Amniotic epithelial cell (primary cell): Measurements from ENCODE around the gene RTN4IP1.
A peak's percentile ranks its signal among the peaks of the same experiment; 100 is the strongest.
"Not testable (repeated sequence)": the region's sequence is repeated elsewhere in the genome, so short reads cannot be mapped to it uniquely, and the experiment has no call there.

Experiments
- DNase-seq: peaks from one replicate; pipeline ENCODE4 v3.0.0-alpha.2; 2010; ENCODE audit warnings: low read depth

The RTN4IP1 gene

GRCh38 chr6:106579281-106579680, 50.0 kb downstream of the RTN4IP1 start:
- no peak for DNase-seq

DNA sequence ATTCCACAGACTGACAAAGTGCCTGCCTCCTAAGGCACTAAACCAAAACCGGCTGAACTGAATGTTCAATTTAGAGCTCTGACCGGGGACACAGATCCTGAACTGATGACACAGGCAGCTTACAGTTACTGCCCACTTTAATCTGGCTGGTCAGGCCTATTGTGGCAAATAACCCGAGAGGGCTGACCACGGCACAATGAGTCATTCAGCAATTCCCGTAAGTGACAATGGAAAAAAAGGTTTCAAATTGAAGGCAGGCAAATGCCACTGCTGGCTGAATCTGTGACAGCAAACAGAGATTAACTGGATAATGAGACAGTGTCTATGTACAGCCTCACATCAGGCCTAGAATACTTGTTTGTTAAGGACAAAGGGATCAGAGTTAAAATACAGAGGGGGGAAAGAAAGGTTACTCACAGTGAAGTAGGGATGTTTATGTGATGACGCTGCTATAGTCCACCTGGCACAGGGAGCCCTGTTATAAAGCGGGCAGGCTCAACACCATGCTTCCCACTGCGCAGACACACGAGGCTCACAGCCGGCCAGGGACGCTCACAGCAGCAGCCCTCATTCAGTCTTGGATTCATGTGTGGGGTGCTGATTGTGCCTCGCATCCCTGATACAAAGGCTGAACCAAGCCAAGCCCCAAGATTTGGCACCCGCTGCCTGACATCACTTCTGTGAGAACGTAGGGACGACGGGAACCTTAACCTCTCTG, 54.4 kb downstream of the RTN4IP1 start:
- peak; percentile 43 for DNase-seq

- no peak for DNase-seq
These were observed 56.3 kb downstream of the RTN4IP1 start for GRCh38 chr6:106572875-106573585.

GRCh38 chr6:106572436-106572835, 56.9 kb downstream of the RTN4IP1 start:
- no peak for DNase-seq

DNA sequence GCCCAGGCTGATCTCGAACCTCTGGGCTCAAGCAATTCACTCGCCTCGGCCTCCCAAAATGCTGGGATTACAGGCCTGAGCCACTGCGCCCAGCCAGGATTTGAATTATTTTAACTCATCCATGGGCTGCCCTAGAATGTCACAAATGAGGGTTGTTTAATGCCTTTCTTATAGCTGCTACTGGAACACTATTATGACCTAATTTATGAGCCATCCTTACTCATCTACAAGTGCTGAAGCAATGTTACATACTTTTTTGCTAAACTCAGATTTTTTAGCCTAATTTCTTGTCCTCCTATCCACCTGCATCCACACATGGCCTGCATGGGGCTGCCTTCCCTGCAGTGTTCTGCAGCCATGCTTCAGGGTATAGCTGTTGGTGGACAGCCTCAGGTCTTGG, 59.9 kb downstream of the RTN4IP1 start:
- no peak for DNase-seq

DNA sequence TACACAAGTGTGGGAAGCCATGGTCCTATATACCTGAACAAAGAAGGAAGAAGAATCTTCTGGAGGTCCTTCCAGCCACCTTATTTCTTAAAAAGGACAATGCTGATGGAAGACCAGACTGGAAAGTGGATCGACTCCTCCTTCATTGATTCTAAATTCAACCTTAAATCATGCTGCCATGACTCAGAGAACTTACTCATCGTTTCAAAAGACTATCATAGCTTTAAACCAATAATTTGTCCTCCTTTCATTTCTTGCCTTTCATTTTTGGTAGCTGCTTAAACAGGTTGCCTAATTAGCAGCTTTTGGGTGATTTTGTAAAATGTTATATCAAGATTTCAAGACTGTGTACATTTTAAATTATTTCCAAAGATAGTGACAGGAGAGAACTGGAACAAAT, 60.8 kb downstream of the RTN4IP1 start:
- no peak for DNase-seq

DNA sequence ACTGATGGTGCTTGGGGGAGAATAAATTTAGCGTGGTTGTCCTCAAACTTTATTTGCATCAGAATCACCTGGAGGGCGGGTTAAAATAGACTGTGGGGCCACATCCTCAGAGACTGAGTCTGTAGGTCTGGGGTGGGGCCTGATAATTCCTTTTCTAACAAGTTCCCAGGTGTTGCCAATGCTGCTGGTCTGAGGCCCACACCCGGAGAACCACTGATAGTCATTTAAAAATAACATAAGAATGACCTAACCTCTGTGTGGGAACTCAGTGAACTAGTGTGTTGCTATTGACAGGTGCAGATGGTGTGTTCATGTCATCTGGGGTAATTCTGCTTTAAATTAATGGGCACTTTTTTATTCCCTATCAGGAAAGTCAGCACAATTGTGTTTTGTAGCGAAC, 64.8 kb downstream of the RTN4IP1 start:
- DNase-seq = no peak

DNA sequence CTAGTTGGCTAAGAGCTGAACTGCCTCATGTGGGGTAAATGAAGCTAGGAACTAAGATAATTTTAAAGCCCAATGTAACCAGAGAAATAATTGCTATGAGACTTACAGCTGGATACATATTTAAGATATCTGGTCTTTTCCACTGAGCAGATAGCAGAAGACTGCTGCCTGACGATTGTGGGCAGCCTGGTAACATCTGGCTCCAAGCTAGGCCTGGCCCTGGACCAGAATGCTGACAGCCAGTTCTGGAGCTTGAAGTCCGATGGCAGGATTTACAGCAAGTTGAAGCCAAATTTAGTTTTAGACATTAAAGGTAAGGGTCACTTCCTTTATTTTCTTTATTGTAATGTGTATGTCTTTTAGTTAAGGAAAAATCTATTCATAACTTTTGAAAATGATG, 65.7 kb downstream of the RTN4IP1 start:
- DNase-seq = peak; percentile 31

- DNase-seq = no peak
These were observed 67.5 kb downstream of the RTN4IP1 start for GRCh38 chr6:106561686-106562405.

DNA sequence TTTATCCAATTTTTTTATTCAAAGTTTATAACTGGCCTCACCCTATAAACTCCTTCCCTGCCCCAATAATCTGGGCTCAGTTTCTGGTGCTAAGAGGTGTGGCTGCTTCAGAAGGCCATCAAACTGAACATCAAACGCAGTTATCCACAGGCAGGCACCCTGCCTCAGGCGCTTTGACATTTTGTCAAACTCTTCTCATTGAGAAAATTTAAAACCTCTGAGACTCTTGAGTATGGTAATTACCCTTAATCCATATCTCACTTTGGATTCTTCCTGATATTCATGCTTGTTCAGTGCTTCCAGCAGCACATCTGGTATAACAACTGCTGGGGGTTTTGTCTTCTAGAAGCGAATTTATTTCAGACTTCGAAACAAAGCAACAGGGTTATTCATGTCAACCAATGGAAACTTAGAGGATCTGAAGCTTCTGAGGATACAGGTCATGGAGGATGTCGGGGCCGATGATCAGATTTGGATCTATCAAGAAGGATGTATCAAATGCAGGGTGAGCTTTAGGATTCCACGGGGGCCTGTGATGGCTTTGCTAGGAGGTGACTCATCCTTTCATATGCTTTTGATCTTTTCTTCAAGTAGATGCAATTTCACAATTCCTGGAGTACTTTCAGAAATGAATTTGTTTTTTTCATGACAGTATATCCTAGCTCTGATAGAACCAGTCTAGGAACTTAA, 68.2 kb downstream of the RTN4IP1 start:
- DNase-seq = peak; percentile 73

GRCh38 chr6:106559659-106560058, 69.6 kb downstream of the RTN4IP1 start:
- not testable (repeated sequence) for DNase-seq

DNA sequence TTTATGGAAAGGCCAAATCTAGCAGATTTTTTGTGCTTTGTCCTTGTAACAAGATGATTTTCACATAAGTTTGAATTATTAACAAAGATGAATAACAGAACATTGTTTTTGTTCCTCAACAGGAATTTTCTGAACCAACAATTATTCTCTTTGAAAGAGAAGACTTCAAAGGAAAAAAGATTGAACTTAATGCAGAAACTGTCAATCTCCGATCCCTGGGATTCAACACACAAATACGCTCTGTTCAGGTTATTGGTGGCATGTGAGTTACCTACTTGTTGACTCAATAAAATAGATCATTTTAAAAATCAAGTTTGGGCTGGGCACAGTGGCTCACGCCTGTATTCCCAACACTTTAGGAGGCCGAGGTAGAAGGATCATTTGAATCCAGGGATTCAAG, 70.9 kb downstream of the RTN4IP1 start:
- no peak for DNase-seq

DNA sequence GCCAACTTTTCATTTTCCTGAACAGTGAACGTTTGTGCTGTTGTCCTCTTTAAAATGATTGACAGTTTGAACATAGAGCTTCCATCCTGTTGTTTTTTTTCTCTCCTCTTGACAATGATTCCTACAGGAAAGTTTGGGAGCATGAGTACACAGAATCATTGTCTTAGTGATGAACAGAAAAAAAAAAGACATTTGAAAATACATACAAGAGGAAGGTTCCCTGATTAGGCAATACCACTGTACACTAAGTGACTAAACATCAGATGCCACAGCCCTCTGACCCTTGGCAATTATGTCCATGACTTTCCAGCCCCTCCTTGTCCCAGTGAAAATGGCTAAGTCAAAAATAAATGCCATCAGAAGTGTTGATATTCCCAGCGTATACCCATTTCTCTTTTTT, 71.5 kb downstream of the RTN4IP1 start:
- no peak for DNase-seq

GRCh38 chr6:106556368-106556960, 72.8 kb downstream of the RTN4IP1 start:
- DNase-seq = peak; percentile 32

DNA sequence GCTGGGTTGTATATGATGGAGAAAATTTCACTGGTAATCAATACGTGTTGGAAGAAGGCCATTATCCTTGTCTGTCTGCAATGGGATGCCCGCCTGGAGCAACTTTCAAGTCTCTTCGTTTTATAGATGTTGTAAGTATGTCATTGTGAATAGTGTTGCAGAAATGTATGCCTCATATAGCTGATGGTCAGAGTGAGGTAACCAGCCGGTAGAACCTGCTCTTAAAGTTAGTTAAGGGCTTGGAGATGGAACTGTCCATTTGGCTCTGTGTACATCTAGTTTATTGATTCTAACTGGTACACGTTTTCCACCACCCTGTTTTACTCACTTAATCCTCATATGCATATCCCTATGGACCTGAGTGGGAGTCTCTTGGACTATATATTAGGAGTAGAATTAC, 73.5 kb downstream of the RTN4IP1 start:
- DNase-seq = no peak

DNA sequence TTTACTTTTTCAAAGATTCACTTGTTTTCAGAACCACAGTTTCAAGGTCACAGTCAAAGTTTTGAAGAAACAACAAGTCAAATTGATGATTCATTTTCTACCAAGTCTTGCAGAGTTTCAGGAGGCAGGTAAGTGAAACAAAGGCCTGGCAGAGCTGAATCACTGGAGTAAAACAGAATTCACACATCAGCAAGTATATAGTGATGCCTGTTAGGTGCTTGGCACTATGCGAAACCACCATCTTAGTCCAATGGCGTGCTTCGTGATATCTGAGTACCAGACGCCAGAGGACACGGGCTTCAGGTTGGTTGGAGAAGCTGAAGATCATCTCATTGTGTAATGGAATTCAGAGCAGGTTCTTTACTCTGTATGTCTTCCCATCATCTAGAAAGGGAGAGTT, 75.9 kb downstream of the RTN4IP1 start:
- DNase-seq = no peak

GRCh38 chr6:106551155-106551554, 78.1 kb downstream of the RTN4IP1 start:
- DNase-seq = no peak

DNA sequence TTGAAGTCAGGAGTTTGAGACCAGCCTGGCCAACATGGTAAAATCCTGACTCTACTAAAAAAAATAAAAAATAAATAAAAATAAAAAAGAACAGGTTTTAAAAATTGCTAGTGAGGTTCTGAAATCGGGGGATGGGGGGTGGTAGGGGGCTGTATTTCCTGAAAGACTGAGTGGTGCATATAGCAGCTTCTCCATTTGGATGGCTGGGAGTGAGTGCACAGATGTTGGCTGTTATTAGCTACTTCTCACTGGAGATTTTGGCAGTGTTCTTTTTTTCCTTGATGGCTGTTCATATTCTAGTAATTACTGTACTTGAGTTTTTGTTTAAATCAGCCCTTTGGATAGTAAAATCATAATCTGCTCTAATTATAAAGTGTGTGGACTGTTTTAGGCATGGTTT, 79.8 kb downstream of the RTN4IP1 start:
- DNase-seq = no peak

DNA sequence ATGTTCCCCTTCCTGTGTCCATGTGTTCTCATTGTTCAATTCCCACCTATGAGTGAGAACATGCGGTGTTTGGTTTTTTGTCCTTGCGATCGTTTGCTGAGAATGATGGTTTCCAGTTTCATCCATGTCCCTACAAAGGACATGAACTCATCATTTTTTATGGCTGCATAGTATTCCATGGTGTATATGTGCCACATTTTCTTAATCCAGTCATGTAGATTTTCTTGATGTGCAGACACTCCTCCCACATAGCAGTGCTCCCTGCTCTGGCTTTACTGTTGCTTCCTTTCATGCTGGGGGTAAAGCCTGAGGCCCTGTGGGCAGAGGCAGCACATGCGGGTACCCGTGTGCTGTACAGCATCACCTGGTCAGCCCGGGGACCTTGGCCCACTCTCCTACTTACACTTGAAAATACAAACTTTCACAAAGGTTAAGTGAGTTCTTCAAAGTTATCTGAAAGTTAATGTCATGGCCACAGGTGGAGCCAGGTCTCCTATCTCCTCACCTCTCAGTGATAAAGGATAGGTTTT, 80.3 kb downstream of the RTN4IP1 start:
- DNase-seq = not testable (repeated sequence)

GRCh38 chr6:106547601-106548453, 81.5 kb downstream of the RTN4IP1 start:
- DNase-seq = peak; percentile 94
